Activated naive CD4-positive, alpha-beta T cell treated with anti-CD3 and anti-CD28 coated beads, Interleukin-2, amount 50 U/mL, for 72 hours (primary cell): ENCODE measurements around the gene COX7A1. TPM values are rescaled to one million over a fixed set of nuclear protein-coding genes. Genes with fewer than 3 reads are reported as not detected.
A peak's percentile ranks its signal among the peaks of the same experiment; 100 is the strongest.
"Not testable (repeated sequence)": the region's sequence is repeated elsewhere in the genome, so short reads cannot be mapped to it uniquely, and the experiment has no call there.

Experiments used
- ATAC-seq, 2 donors: fragments of 150-1000 bp; cut with Tn5 transposase; 2 replicates each; pipeline ENCODE4 v1.10.0; 2021; ENCODE audit warnings: mild to moderate bottlenecking in 2 of 2, moderate library complexity in 2 of 2
- DNase-seq, 2 donors: peaks; one replicate each; pipeline ENCODE4 v3.0.0; 2021 to 2022; ENCODE audit warnings: low spot score in 2 of 2
- H3K27ac Mint-ChIP-seq, 2 donors: one replicate each; pipeline ENCODE4 v1.8.0; 2022; ENCODE audit warnings: mild to moderate bottlenecking in 2 of 2, mixed read lengths in 2 of 2
- H3K36me3 Mint-ChIP-seq, 2 donors: one replicate each; pipeline ENCODE4 v1.8.0; 2022; ENCODE audit warnings: mixed read lengths in 2 of 2
- H3K9me3 Mint-ChIP-seq, 2 donors: one replicate each; pipeline ENCODE4 v1.8.0; 2022; ENCODE audit warnings: mixed read lengths in 2 of 2
- total RNA-seq, 2 donors: library from RNA; stranded (reverse); gene quantifications; one replicate each; pipeline ENCODE4 v1.2.3, GENCODE V29; 2022

COX7A1 gene
- total RNA-seq, 2 donors from 2014 or later: not detected

DNA sequence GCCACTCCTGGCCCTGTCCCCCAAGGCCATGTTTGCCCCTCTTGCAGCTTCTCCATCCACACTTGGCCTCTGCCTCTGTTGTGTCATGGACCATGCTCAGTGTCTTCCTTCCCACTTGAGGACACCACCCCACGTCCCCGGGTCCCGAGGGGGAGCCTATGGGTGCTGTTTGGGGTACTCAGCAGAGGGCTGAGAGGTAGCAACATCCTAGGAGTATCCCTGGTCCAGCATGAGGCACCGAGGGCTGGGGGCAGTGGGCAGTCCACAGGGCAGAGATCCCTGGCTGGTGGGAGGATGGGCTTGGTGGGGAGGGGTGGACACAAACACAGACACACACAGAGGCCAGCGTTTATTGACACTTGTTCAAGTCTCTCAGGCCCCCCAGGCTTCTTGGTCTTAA lies 1.7 kb downstream of the COX7A1 start:
- no peak for DNase-seq
- Mint-ChIP-seq H3K9me3 (no peaks in the 10 kb centered on the region), H3K27ac (peak overlapping the region in 1 of 2 donors; percentile 82)

GRCh38 chr19:36149673-36150406 lies 2.4 kb downstream of the COX7A1 start:
- DNase-seq: no peak
- no peak for ATAC-seq
- H3K9me3 Mint-ChIP-seq: no peaks in the 10 kb centered on the region
- H3K27ac Mint-ChIP-seq: peak overlapping the region in 1 of 2 donors; percentile 82
- H3K36me3 Mint-ChIP-seq: peaks cover 13 to 28% of the 10 kb centered on the region in 2 donors

More for the DNA sequence above, 1.7 kb downstream of the COX7A1 start:
- ATAC-seq: no peak
- H3K36me3 Mint-ChIP-seq: peaks cover 13 to 28% of the 10 kb centered on the region in 2 donors

DNA sequence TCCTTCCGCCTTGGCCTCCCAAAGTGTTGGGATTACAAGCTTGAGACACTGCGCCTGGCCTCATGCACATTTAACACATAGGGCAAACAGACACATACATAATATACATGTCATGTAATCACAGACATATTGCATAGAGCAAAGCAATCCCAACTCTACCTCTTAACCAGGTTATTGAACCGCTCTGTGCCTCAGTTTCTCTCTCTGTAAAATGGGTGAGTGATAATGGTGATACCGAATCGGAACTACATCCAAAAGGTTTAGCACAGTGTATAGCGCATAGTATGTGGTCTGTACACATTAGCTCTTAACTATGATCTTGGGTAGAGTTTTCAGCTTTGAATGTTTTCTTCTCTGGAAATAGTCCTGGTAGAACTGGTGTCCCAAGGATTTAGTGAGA lies 7.6 kb downstream of the COX7A1 start:
- peaks cover 33 to 43% of the 10 kb centered on the region in 2 donors for H3K36me3 Mint-ChIP-seq
- no peak for ATAC-seq

GRCh38 chr19:36142496-36142895 lies 9.8 kb downstream of the COX7A1 start:
- ATAC-seq: no peak
- H3K27ac Mint-ChIP-seq: no peak overlapping the region
- peaks cover 33 to 39% of the 10 kb centered on the region in 2 donors for H3K36me3 Mint-ChIP-seq
- no peak for DNase-seq
- H3K9me3 Mint-ChIP-seq: peaks cover 4 to 5% of the 10 kb centered on the region in 2 donors

More for the DNA sequence above, 7.6 kb downstream of the COX7A1 start:
- no peak overlapping the region for H3K27ac Mint-ChIP-seq
- H3K9me3 Mint-ChIP-seq: peaks cover 4 to 5% of the 10 kb centered on the region in 2 donors
- no peak for DNase-seq

- peaks cover 31 to 35% of the 10 kb centered on the region in 2 donors for H3K36me3 Mint-ChIP-seq
- H3K9me3 Mint-ChIP-seq: peaks cover 4 to 5% of the 10 kb centered on the region in 2 donors
- no peak for ATAC-seq
- H3K27ac Mint-ChIP-seq: peak overlapping the region; percentile 95
- DNase-seq: no peak
Observed at GRCh38 chr19:36142046-36142445, 10.2 kb downstream of the COX7A1 start.

GRCh38 chr19:36141039-36141927 lies 11.0 kb downstream of the COX7A1 start:
- H3K36me3 Mint-ChIP-seq: peaks cover 23 to 28% of the 10 kb centered on the region in 2 donors
- peaks cover 4 to 5% of the 10 kb centered on the region in 2 donors for H3K9me3 Mint-ChIP-seq
- DNase-seq: peak; percentile 87 to 95
- H3K27ac Mint-ChIP-seq: peak overlapping the region; percentile 95
- ATAC-seq: peak; percentile 64 to 79

- H3K9me3 Mint-ChIP-seq: peaks cover 4 to 5% of the 10 kb centered on the region in 2 donors
- peak; percentile 37 to 65 for DNase-seq
- ATAC-seq: peak; percentile 19 to 51
- peaks cover 20 to 25% of the 10 kb centered on the region in 2 donors for H3K36me3 Mint-ChIP-seq
- peak overlapping the region; percentile 95 to 99 for H3K27ac Mint-ChIP-seq
Observed at GRCh38 chr19:36140304-36141038, 11.8 kb downstream of the COX7A1 start.

GRCh38 chr19:36139473-36140303 lies 12.6 kb downstream of the COX7A1 start, which contains the start of gene CAPNS1:
TSS of gene CAPNS1 (plus strand) at chr19:36140066. CDS start at chr19:36141012, 946 bp downstream.
- Mint-ChIP-seq H3K27ac (peak within 1 kb of the TSS; percentile 95 to 99), H3K36me3 (peaks cover 20 to 25% of the 10 kb centered on the region in 2 donors), H3K9me3 (peaks cover 4 to 5% of the 10 kb centered on the region in 2 donors)
- peak; percentile 75 to 78 for ATAC-seq
- peak; percentile 89 to 96 for DNase-seq

- no peak for DNase-seq
- Mint-ChIP-seq H3K9me3 (peaks cover 4 to 5% of the 10 kb centered on the region in 2 donors), H3K27ac (peak overlapping the region; percentile 55 to 95), H3K36me3 (peaks cover 20 to 25% of the 10 kb centered on the region in 2 donors)
- ATAC-seq: no peak
Observed at GRCh38 chr19:36139120-36139472, 13.2 kb downstream of the COX7A1 start.

DNA sequence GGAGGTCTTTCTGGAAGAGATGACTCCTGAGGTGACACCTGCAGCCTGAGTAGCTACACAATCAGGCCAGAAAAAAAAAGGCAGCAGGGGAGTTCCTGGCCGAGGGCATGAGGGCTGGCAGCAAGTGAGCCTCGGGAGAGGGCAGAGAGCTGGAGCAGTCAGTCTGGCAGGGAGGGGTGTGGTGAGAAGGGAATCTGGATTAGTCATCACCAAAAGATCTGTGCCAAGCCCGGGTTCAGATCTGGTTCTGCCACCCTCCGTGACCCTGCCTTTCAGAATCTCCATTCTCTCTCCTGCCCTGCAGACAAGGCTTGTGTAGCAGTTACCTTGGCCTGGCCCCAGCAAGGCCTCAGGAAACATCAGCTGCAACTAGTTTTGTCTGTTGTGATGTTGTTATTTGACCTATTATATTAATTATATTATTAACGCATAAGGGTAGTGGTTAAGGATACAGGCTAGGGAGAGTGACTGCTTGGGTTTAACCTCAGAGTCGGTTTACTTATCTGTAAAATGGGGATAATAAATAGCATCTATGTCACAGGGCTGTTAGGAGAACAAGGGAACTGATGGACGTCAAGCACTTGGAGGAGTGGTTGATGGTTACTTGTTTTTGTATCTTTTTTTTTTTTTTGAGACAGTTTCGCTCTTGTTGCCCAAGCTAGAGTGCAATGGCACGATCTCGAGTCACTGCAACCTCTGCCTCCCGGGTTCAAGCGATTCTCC lies 15.1 kb downstream of the COX7A1 start:
- H3K27ac Mint-ChIP-seq: no peak overlapping the region
- no peak for DNase-seq

GRCh38 chr19:36134867-36135266 lies 17.4 kb downstream of the COX7A1 start:
- peak overlapping the region in 1 of 2 donors; percentile 73 for H3K27ac Mint-ChIP-seq
- H3K36me3 Mint-ChIP-seq, ATAC-seq, H3K9me3 Mint-ChIP-seq, DNase-seq: not testable (repeated sequence)

More for the DNA sequence above, 15.1 kb downstream of the COX7A1 start:
- Mint-ChIP-seq H3K36me3 (peaks cover 16 to 17% of the 10 kb centered on the region in 2 donors), H3K9me3 (peaks cover 4 to 5% of the 10 kb centered on the region in 2 donors)
- peak in 1 of 2 donors; percentile 4 for ATAC-seq

DNA sequence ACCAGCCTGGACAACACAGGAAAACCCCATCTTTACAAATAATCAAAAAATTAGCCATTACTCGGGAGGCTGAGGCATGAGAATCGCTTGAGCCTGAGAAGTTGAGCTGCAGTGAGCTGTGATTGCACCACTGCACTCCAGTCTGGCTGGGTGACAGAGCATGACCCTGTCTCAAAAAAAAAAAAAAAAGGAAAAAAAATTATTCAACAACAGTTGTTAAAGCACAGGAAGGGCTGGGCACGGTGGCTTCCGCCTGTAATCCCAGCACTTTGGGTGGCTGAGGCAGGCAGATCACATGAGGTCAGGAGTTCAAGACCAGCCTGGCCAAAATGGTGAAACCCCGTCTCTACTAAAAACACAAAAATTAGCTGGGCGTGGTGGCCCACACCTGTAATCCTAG lies 21.0 kb downstream of the COX7A1 start:
- not testable (repeated sequence) for H3K9me3 Mint-ChIP-seq, H3K36me3 Mint-ChIP-seq, ATAC-seq, DNase-seq, H3K27ac Mint-ChIP-seq

GRCh38 chr19:36128392-36128736 lies 23.9 kb downstream of the COX7A1 start:
- ATAC-seq (no peak), DNase-seq (no peak)
- H3K36me3 Mint-ChIP-seq: peaks cover 0 to 8% of the 10 kb centered on the region in 2 donors
- H3K9me3 Mint-ChIP-seq: no peaks in the 10 kb centered on the region
- peak overlapping the region; percentile 88 to 96 for H3K27ac Mint-ChIP-seq

- DNase-seq: no peak
Observed at GRCh38 chr19:36125557-36125956, 26.7 kb downstream of the COX7A1 start.

GRCh38 chr19:36121486-36122124 lies 30.6 kb downstream of the COX7A1 start:
- ATAC-seq: no peak
- H3K9me3 Mint-ChIP-seq: no peaks in the 10 kb centered on the region
- peaks cover 5 to 14% of the 10 kb centered on the region in 2 donors for H3K36me3 Mint-ChIP-seq

More at GRCh38 chr19:36125557-36125956, 26.7 kb downstream of the COX7A1 start:
- Mint-ChIP-seq H3K36me3 (peaks cover 0 to 8% of the 10 kb centered on the region in 2 donors), H3K9me3 (no peaks in the 10 kb centered on the region), H3K27ac (peak overlapping the region in 1 of 2 donors; percentile 15)
- ATAC-seq: no peak

More at GRCh38 chr19:36121486-36122124, 30.6 kb downstream of the COX7A1 start:
- no peak overlapping the region for H3K27ac Mint-ChIP-seq
- no peak for DNase-seq
